SK-N-MC (cell line): ENCODE data around the gene IL5.

Source experiments
- DNase-seq: peaks from one replicate; pipeline ENCODE4 v3.0.0-alpha.2; 2011; ENCODE audit warnings: low read depth, low spot score
- H3K27ac ChIP-seq: fragments of 200-600 bp; sonication (generic); 2 replicates; pipeline ENCODE4 v1.5.1; 2016; ENCODE audit warnings: mixed run types
- H3K36me3 ChIP-seq: fragments of 200-600 bp; sonication (generic); 2 replicates; pipeline ENCODE4 v1.6.1; 2017; ENCODE audit warnings: antibody characterized with exemption, low read length, mixed read lengths; ENCODE audit not compliant: insufficient read depth
- H3K4me3 ChIP-seq: fragments of 200-600 bp; sonication (generic); 2 replicates; pipeline ENCODE4 v1.5.1; 2016
- H3K9ac ChIP-seq: fragments of 200-600 bp; sonication (generic); 2 replicates; pipeline ENCODE4 v1.8.0; 2017; ENCODE audit warnings: mixed run types, mixed read lengths; ENCODE audit not compliant: insufficient read length
- H3K9me3 ChIP-seq: fragments of 200-600 bp; sonication (generic); 2 replicates; pipeline ENCODE4 v1.6.1; 2017; ENCODE audit warnings: low read depth, mild to moderate bottlenecking, antibody characterized with exemption, low read length, moderate library complexity, mixed read lengths
- EZH2 ChIP-seq: fragments of 200-600 bp; sonication (generic); IDR thresholded peaks from one replicate; pipeline ENCODE4 v1.6.1; 2017; ENCODE audit warnings: antibody characterized with exemption
- FOXP2 ChIP-seq: optimal IDR thresholded peaks from 2 replicates; pipeline ENCODE3; 2011; ENCODE audit warnings: mild to moderate bottlenecking, moderate library complexity; ENCODE audit not compliant: insufficient read depth; ENCODE audit errors: extremely low read length, control extremely low read depth
- POLR2AphosphoS5 ChIP-seq: IDR thresholded peaks from 2 replicates; pipeline ENCODE4 v1.6.1; 2012; ENCODE audit warnings: mild to moderate bottlenecking, low read depth, low read length, borderline replicate concordance

The IL5 gene

GRCh38 chr5:132500244-132500930, 42.9 kb downstream of the IL5 start:
- no peaks in the 10 kb centered on the region for H3K9me3 ChIP-seq
- no peak overlapping the region for H3K27ac ChIP-seq
- H3K36me3 ChIP-seq: no peaks in the 10 kb centered on the region
- H3K4me3 ChIP-seq: no peak overlapping the region
- DNase-seq: no peak
- TF ChIP-seq FOXP2 (no peak), POLR2AphosphoS5 (no peak), EZH2 (no peak)
- no peak overlapping the region for H3K9ac ChIP-seq

GRCh38 chr5:132499440-132500243, 43.7 kb downstream of the IL5 start:
- Histone ChIP-seq H3K4me3 (no peak overlapping the region), H3K36me3 (no peaks in the 10 kb centered on the region), H3K9me3 (no peaks in the 10 kb centered on the region), H3K9ac (no peak overlapping the region), H3K27ac (no peak overlapping the region)
- TF ChIP-seq POLR2AphosphoS5: no peak
- no peak for TF ChIP-seq FOXP2
- no peak for TF ChIP-seq EZH2
- no peak for DNase-seq

GRCh38 chr5:132498686-132499271, 44.5 kb downstream of the IL5 start:
- no peaks in the 10 kb centered on the region for H3K9me3 ChIP-seq
- H3K9ac ChIP-seq: no peak overlapping the region
- H3K27ac ChIP-seq: no peak overlapping the region
- TF ChIP-seq EZH2 (no peak), FOXP2 (no peak), POLR2AphosphoS5 (no peak)
- H3K36me3 ChIP-seq: no peaks in the 10 kb centered on the region
- no peak for DNase-seq
- H3K4me3 ChIP-seq: no peak overlapping the region

GRCh38 chr5:132498152-132498551, 45.2 kb downstream of the IL5 start:
- Histone ChIP-seq H3K9me3 (no peaks in the 10 kb centered on the region), H3K27ac (no peak overlapping the region), H3K36me3 (no peaks in the 10 kb centered on the region), H3K4me3 (no peak overlapping the region), H3K9ac (no peak overlapping the region)
- DNase-seq: no peak
- TF ChIP-seq POLR2AphosphoS5: no peak
- no peak for TF ChIP-seq FOXP2
- no peak for TF ChIP-seq EZH2

GRCh38 chr5:132497488-132497997, 45.8 kb downstream of the IL5 start:
- no peak overlapping the region for H3K4me3 ChIP-seq
- TF ChIP-seq FOXP2 (no peak), POLR2AphosphoS5 (no peak), EZH2 (no peak)
- H3K9ac ChIP-seq: no peak overlapping the region
- H3K9me3 ChIP-seq: no peaks in the 10 kb centered on the region
- H3K27ac ChIP-seq: no peak overlapping the region
- H3K36me3 ChIP-seq: no peaks in the 10 kb centered on the region
- no peak for DNase-seq

GRCh38 chr5:132496631-132497487, 46.5 kb downstream of the IL5 start:
- DNase-seq: no peak
- H3K9ac ChIP-seq: no peak overlapping the region
- no peaks in the 10 kb centered on the region for H3K9me3 ChIP-seq
- no peaks in the 10 kb centered on the region for H3K36me3 ChIP-seq
- no peak overlapping the region for H3K27ac ChIP-seq
- no peak for TF ChIP-seq EZH2
- TF ChIP-seq POLR2AphosphoS5: no peak
- TF ChIP-seq FOXP2: no peak
- peak overlapping the region; percentile 81 for H3K4me3 ChIP-seq

GRCh38 chr5:132496191-132496630, 47.1 kb downstream of the IL5 start:
- H3K27ac ChIP-seq: no peak overlapping the region
- no peak overlapping the region for H3K9ac ChIP-seq

More at GRCh38 chr5:132496191-132496630, 47.1 kb downstream of the IL5 start:
- Histone ChIP-seq H3K4me3 (peak overlapping the region; percentile 81), H3K36me3 (no peaks in the 10 kb centered on the region), H3K9me3 (no peaks in the 10 kb centered on the region)
- no peak for DNase-seq
- TF ChIP-seq FOXP2 (no peak), POLR2AphosphoS5 (no peak), EZH2 (no peak)
